GM21717 (cell line): ENCODE results near the gene HGFAC.

Experiments
- ATAC-seq: cut with Tn5 transposase; IDR thresholded peaks from one replicate; pipeline ENCODE4 v1.9.1; 2021; ENCODE audit warnings: mild to moderate bottlenecking, moderate library complexity; ENCODE audit not compliant: unreplicated experiment

The HGFAC gene

DNA sequence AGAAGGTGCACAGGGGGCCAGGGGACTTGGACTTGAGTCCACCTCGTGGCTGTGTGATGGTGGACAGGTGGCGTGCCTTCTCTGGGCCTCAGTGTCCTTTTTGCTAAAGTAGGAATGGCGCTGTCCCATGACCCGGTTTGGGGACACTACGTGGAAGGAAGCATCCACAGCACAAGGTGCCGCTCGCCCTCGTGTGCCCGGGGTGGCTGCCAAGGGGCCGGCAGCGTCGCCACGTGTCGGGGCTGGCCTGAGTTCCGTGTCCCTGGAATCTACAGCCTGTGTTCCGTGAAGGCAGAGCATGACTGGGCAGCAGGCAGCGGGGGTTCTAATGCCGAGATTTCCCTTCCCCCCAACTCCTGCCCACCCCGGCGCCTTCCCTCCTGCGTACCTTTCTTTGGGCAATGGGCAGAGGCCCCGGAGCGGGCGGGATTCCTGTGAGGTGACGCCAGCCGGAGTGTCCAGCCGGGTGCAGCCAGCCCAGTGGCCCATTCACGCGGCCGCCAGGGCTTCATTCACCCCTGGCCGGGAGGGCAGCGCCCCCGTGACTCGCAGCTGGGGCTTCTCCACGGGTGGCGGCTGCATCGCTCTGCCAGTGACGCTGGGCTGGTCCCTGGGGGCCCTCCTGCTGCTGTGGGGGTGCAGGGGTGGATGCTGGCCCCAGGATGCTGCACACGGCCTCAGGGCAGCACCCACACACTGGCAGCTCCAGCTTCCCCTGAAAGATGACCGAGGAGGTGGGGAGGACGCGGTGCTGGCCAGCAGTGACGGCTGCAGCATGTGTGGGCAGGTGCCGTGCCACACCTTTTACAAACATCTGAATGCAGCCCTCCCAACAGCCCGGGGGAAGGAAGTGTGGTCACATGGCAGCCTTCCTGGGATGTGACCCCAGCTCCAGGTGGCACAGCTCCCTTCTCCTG, 42.5 kb downstream of the HGFAC start:
- no peak for ATAC-seq

DNA sequence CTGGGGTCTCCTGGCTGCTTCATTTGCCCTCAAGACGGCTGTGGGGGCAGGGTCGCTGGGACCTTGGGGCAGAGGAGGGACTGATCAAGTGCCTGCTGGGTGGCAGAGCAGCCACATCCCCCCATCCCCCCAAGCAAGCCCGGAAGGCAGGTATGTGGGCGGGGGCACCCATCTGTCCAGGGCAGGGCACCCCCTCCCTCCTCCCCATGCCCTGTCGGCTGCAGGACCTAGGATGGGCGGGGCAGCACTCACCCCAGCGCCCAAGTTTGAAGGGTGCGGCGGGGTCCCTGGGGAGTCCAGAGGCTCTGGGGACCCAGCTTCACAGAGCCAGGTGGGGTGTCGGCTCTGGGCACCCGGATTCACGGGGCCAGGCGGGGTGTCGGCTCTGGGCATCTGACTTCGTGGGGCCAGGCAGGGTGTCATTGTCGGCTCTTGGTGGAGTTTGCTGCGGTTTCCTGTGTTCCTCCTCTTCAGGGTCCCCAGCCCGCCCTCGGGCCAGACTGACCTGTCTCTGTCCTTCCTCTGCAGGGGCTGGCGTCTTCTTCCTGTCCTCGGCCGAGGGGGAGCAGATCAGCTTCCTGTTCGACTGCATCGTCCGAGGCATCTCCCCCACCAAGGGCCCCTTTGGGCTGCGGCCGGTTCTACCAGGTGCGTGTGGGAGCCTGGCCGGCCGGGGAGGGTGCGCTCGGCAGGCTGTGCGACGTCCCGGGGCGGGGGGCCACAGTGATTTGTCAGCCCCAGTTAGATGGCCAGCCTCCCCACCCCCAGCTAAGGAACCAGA, 43.4 kb downstream of the HGFAC start:
- no peak for ATAC-seq

DNA sequence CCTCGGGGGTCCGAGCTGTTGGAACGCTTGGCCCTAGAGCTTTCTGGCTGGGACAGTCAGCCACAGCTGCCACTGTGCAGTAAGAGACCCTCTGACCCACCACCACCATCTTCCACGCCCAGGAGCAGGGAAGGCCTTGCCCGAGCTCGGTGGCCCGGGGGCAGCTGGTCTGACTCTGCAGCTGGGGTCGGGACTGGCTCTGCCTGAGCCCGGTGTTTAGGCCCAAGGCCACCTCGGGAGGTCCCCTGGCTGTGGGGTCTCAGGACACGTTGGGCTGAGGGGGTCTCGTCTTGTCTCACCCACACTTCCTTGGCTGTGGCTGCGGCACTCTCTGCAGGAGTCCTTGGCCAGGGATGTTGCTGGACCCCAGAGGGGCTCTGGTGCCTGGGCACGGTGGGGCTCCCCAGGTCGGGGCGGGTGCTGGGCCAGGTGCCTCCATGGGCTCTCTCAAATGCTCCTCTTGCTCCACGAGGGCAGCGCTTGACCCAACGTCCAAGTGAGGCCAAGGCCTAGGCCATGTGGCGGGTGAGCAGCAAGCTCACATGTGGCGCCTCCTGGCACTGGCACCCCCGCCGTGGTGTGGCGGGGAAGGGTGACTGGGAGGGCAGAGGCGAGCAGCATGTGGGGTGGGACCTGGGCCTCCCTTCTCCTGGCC, 44.2 kb downstream of the HGFAC start:
- ATAC-seq = no peak

DNA sequence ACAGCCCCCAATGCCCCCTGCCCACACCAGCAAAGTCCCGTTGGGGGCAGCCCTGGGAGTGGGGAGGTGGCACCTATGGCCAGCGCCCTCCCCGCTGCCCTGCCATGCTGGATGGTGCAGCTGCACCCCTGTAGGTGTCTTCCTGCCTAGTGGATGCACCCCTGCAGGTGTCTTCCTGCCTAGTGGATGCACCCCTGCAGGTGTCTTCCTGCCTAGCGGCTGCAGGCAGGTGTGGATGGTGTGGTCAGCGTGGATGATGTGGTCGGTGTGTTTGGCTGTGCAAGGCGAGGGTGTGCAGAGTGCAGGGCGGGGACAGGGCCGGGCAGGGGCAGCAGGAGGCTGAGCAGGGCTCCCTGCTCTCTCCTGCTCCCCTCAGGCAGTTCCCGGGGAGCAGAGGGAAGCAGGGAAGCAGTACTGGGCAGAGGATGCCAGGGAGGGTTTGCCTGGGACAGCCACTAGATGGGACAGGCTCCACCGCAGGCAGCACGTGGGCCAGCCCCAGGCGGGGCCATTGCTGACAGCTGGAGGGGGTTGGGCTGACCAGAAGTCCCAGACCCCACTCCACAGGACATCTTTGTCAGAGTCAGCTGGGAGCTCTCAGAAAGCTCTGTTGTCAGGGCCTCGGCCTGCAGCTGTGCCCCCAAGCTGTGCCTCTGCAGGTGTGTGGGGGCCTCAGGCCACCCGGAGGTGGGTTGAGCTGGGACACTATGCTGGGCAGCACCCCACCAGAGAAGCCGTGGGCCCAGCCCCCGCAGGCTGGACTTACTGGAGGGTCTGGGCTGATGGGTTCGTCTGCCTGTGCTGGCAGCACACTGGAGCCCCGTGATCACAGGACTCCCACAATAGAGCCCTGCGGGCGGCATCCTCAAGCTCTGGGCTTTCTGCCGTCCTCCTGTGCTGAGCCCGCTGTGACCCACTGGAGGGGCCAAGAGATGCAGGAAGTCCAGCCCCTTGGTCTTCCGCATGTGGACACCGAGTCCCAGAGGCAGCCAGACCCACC, 45.1 kb downstream of the HGFAC start:
- no peak for ATAC-seq

DNA sequence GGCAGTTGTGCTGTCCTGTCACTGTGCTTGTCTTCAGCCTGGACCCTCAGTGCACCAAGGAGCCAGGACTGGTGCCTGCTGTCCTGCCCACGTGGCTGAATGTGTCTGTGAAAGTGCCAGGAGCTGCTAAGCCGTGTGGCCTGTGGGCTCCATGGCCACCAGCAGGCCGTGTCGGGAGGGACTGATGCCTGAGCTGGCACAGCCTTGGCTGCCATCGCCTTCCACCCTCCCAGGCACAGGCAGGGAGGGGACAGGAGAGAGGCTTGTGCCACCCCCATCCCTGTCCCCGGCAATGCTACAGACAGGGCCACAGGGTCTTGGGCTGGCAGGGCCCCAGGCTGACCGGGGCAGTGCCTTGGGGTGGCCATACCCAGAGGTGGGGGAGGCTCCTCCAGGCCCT, 46.1 kb downstream of the HGFAC start:
- ATAC-seq = no peak

DNA sequence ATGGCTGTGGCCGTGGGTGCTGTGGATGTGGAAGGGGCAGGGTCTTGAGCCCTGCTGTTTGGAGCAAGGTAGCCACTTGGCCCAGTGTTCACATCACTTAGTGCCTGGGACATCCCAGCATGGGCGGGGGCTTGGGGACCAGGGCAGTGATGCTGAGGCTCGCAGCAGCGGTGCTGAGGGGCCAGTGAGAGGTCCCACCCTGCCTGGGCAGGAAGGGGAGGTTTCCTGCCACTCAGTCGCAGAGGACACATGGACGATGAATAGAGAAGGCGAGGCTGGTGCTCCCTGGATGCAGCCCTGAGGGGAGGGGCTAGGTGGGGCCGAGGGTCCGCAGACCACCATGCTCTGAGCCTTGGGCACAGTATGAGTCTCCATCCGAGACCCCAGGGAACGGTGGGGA, 47.1 kb downstream of the HGFAC start:
- ATAC-seq = no peak

DNA sequence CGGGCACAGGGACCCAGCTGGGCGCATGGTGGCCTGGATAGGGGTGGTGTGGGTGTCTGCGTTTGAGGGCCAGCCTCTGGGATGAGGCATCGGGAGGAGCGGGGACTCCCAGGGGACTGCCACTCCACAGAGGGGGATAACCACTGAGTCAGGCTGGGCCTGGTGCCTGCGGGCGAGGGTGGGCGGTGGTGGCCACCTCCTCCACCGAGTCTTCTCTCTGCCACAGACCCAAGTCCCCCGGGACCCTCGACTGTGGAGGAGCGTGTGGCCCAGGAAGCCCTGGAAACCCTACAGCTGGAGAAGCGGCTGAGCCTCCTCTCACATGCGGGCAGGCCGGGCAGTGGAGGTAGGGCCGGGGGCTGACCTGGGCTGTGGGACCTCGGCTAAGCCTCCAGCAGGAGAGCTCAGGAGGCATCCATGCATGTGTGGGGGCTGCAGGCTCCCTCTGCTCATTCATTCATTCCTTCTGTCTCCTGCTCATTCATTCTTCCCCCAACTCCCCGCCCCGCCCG, 47.7 kb downstream of the HGFAC start:
- ATAC-seq = no peak

DNA sequence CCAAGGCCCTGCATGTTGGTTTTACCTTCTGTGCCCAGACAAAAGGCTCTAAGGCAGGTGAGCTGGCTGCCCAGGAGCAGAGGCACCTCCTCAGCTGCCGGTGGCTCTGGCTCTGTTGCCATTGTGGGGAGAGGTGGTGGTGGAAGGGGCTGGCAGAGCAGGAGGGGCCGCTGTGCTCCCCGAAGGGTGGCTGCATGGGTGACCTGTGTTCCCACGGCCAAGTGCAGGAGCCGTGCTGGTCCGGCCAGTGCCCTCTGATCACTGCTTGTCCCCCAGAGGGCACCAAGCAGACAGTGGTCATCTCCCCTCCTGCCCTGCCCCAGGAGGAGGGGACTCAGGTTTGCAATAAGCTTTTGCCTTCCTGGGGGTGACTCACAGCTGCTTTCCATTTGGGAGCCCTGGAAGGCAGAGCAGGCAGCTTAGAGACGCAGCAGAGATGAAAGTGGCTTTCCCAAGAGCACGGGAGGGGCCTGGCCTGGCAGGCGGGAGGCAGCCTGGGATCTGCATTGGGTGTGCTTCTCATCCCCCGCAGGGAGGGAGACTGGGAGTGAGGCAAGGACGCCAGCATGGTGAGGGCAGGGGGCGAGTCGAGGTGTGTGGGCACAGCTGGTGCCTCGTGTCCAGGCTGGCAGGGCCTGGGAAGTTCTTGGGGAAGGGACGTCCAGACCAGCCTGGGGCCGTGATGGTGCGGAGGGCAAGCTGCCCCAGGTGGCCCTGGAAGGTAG, 50.1 kb downstream of the HGFAC start:
- ATAC-seq = no peak

DNA sequence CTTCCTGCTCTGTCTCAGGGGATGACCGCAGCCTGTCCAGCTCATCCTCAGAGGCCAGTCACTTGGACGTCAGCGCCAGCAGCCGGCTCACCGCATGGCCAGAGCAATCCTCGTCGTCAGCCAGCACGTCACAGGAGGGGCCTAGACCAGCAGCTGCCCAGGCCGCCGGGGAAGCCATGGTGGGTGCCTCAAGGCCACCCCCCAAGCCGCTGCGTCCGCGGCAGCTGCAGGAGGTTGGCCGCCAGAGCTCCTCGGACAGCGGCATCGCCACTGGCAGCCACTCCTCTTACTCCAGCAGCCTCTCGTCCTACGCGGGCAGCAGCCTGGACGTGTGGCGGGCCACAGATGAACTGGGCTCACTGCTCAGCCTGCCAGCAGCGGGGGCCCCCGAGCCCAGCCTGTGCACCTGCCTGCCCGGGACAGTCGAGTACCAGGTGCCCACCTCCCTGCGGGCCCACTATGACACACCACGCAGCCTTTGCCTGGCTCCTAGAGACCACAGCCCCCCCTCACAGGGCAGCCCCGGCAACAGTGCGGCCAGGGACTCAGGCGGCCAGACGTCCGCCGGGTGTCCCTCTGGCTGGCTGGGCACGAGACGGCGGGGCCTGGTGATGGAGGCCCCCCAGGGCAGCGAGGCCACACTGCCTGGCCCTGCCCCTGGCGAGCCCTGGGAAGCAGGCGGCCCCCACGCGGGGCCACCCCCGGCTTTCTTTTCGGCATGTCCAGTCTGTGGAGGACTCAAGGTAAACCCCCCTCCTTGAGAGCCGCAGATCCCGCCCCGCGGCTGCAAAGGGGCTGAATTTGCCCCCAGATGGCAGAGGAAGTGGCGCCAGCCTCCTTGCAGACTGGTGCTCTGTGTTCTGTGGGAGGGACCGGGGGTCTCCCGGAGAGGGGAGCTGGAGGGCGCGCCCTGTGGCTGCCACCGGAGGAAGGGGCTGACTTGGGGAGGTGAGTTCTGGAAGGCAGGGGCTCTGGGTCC, 51.3 kb downstream of the HGFAC start:
- ATAC-seq = no peak

DNA sequence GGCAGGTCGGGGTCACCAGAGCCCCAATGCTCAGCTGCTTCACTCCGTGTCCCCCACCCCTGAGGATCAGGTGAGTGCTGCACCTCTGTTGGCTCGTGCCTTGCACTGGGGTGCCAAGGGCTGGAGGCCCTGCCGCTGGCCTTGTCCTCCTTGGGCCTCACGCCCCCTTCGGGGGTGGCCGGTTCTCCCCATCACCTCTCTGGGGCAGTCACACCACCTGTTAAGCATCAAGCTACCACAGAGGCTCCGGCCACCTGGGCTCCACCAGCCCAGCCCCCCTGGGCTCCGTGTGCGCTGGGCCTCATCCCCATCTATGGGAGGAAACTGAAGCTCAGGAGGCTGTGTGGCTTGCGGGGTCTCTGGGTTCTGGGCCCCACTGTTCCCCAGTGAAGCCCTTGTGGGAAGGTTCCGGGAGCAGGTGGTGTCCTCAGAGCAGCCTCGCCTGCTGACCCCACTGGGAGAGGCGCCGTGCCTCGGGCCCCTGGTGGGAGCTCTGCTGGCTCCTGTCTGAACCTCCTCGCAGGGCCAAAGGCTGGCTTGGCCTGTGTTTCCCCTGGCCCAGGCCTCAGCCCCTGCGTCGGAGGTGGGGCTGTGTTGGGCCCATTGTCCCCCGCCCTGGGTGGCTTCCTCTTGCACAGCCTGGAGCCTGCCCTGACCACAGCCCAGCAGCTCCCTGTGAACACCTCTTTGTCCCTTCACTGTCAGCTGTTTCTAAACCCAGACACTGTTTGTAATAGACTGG, 52.1 kb downstream of the HGFAC start:
- no peak for ATAC-seq

DNA sequence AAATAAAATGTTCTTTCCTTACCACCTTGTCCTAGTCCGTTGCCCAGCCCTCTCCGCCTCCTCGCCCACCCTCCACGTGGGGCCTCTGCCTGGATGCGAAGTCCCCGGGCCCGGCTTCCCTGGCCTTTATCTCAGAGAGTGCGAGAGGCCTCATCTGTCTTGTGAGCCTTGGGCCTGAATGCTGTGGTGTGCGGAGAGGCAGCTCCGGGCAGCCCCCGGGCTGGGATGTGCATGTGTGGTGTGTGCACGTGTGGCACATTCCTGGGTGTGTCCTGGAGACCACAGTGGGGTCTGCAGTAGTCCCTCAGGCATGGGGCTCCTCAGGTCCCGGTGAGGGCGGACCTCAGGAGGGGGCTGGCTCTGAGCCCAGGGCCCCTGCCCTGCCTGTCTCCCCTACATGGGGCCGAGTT, 52.7 kb downstream of the HGFAC start:
- ATAC-seq = no peak

DNA sequence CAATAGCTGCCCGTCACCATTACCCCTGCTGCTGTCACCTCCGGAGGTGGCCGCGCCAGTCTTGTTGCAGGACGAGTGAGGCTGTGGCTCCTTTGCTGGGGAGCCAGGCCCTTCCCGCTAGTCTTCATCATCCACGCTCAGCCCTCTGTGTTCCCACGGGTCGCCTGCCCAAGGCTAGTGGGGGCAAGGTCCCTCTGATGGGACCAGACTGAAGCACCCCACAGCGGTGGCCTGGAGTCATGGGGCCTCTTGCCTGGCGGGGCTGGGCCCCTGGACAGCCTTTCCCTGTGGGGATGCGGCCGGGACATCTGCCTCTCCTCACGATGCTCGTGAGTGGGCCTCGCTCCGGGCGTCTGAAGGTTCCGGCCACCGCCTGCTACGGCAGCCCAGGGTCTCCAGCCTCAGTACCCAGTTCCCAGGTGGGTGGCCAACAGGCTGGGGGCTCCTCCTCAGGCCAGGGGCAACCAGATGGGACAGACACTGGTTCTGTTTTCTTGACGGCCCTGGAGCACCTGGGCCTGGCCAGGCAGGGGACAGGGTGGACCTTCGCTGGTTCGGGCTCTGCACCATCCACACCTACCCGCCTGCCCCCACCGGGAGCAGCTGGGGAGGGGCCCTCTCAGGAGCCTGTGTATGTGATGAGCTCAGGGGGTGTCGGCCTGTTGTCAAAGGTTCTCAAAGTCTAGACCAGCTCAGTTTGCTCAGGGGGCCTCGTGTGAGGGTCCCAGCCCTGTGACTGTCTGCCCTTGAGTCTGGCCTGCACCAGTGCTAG, 53.6 kb downstream of the HGFAC start:
- ATAC-seq = no peak

DNA sequence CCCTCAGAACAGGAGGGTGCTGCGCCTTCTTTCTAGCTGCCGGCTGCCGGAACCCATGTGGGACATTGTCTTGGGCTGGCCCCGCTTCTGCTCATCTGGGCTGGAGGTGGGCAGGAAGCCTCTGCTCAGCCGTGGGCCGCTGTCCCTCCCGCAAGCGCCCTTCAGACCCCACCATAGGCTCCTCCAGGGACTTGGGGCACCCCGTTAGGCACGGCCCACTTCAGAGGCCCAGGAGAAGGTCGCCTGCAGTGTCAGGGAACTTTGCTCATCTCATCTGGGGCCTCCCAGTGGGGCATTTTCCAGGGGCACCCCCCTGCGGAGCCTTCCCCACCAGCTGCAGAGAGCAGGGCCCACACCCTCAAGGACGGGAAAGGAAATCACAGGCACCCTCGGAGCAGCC, 54.3 kb downstream of the HGFAC start:
- no peak for ATAC-seq

DNA sequence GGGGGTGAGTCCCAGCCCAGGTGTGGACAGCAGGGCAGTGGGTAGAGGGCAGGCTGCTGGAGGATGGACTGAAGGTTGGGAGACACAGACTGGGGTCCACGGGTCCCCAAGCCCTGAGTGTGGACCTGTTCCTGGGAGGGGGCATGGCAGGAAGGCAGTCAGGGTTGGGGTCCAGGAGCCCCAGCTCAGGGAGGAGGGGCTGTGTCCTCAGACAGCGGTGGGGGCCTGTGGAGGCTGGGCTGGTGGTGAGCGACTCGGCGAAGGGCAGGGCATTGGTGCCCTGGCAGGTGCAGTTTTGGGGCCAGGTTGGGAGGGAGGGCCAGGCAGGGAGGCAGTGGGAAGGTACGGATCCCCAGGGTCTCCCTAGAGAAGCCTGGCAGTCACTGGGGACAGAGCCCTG, 55.3 kb downstream of the HGFAC start:
- ATAC-seq = no peak

DNA sequence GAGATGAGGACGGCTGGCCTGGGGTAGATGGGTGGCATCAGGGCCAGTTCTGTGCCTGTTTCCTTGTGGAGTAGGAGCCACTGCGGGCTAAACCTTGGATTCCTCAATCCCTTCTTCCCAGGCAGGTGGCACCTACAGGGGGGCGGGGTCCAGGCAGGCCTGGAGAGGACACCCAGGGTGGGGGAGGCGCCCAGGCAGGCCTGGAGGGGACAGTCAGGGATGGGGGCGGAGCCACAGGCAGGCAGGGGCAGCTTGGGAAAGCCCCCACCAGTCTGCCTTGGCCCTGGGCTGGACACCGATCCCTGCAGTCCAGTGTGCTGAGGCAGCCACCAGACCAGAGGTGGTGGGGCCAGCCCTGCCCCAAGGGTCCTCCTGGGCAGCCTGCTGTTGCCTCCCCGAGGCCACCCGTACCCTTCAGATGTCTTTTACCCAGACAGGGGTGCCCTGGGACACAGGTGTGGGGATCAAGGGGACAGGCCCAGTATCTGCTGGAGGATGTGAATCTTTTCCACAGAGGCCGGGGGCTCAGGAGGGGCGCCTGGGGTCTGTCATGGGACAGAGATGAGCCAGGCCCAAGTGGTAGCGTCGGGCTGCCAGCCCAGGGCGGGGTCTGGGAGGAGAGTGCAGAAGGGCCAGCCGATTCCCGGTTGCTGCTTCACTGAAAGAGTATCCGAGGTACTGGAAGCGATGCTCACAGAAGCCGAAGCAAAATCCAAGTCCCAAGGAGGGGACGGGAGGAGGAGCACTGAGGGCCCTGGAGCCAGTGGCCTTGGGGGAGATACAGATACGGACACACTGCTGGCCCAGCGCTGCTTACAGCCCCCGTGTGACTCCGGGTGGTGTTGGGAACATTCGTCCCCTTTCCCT, 56.0 kb downstream of the HGFAC start:
- no peak for ATAC-seq

DNA sequence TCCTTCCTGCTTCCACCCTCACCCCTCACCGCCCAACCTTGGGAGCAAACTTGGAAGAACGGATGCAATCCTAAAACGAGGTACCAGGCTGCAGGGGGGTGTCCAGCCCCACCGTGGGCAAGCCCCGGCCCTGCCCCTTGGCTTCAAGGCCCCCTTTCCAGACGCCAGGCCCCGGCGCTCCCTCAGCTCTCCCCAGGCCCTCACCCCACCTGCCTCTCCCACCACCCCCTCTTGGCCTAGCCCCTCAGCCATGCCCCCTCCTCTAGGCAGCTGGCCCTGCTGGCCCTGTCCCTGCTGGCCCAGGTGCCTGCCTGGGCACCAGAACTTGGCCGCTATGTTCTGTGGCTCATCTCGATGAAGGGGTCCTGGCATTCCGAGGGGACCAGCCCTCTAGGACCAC, 56.6 kb downstream of the HGFAC start:
- ATAC-seq = no peak
